A549 (cell line): ENCODE results near the gene ADTRP. TPM values are rescaled to one million over a fixed set of nuclear protein-coding genes. Genes with fewer than 3 reads are reported as not detected.

Experiments used
- ATAC-seq, 2 experiments: fragments of 200-7000 bp in 1 of 2; fragments of >200 bp in 1 of 2; cut with Nextera tagmentation in 1 of 2; cut with Tn5 transposase in 1 of 2; 3 replicates each; pipeline versions ENCODE4 v1.8.0 to v1.9.1; 2018 to 2020; ENCODE audit warnings: mild to moderate bottlenecking in 1 of 2, moderate library complexity in 1 of 2
- CTCF ChIA-PET: fragments of 300-600 bp; sonication (Branson Sonifier 250); formaldehyde crosslinking; extraction: SDS; loops from one replicate; lab custom pipeline; 2021; ENCODE audit warnings: antibody characterized with exemption, inconsistent platforms; lab: Yijun Ruan, JAX
- POLR2A ChIA-PET: fragments of 350-600 bp; formaldehyde crosslinking; extraction: SDS; loops from one replicate; lab custom pipeline; 2021; ENCODE audit warnings: antibody characterized with exemption, inconsistent platforms; lab: Yijun Ruan, JAX
- DNase-seq, 2 experiments: peaks; one replicate each; pipeline versions ENCODE4 v3.0.0 to v3.0.0-alpha.2; 2011 to 2016; ENCODE audit warnings: low read depth in 1 of 2, low spot score in 1 of 2
- FAIRE-seq: peaks from 2 replicates; lab custom pipeline; 2011; peaks lifted over from hg19 to GRCh38; lab: Jason Lieb, UNC
- H3K27ac ChIP-seq, 2 experiments: fragments of >200 bp; sonication (Bioruptor Twin); formaldehyde crosslinking; 3 replicates each; pipeline ENCODE4 v1.5.1; 2016 to 2017
- H3K4me1 ChIP-seq: fragments of >200 bp; sonication (Bioruptor Twin); formaldehyde crosslinking; 3 replicates; pipeline ENCODE4 v1.6.1; 2016
- H3K4me2 ChIP-seq: fragments of >200 bp; sonication (Bioruptor Twin); formaldehyde crosslinking; 3 replicates; pipeline ENCODE4 v1.6.1; 2016
- H3K4me3 ChIP-seq: fragments of >200 bp; sonication (Bioruptor Twin); formaldehyde crosslinking; 3 replicates; pipeline ENCODE4 v1.5.1; 2016
- H3K9me3 ChIP-seq: fragments of >200 bp; sonication (Bioruptor Twin); formaldehyde crosslinking; 3 replicates; pipeline ENCODE4 v1.6.1; 2016
- BHLHE40 ChIP-seq: IDR thresholded peaks from 2 replicates; pipeline ENCODE4 v1.6.1; 2012; ENCODE audit warnings: low read depth, low read length, inconsistent platforms
- CBX2 ChIP-seq: fragments of 200-600 bp; sonication (generic); IDR thresholded peaks from 2 replicates; pipeline ENCODE4 v1.6.1; 2016; ENCODE audit warnings: low read depth, mild to moderate bottlenecking, borderline replicate concordance
- EP300 ChIP-seq, 2 experiments: fragments of >200 bp; sonication (Bioruptor Twin); formaldehyde crosslinking; IDR thresholded peaks; 2 replicates in 1 of 2; 3 replicates in 1 of 2; pipeline ENCODE4 v1.6.1; 2016 to 2017
- HOXA7 ChIP-seq: fragments of 250-450 bp; sonication (Bioruptor Pico); IDR thresholded peaks from 2 replicates; pipeline ENCODE4 v1.5.0; 2020; ENCODE audit warnings: mild to moderate bottlenecking, moderate library complexity
- KDM1A ChIP-seq: fragments of 200-600 bp; sonication (generic); IDR thresholded peaks from 2 replicates; pipeline ENCODE4 v1.6.1; 2016; ENCODE audit warnings: low read depth, mild to moderate bottlenecking
- MAZ ChIP-seq: fragments of 150-350 bp; IDR thresholded peaks from 2 replicates; pipeline ENCODE4 v1.6.1; 2014; ENCODE audit warnings: antibody characterized with exemption, low read depth, low read length, borderline replicate concordance
- POLR2A ChIP-seq: IDR thresholded peaks from 2 replicates; pipeline ENCODE4 v1.6.1; 2012; ENCODE audit warnings: mild to moderate bottlenecking, low read length
- RARB ChIP-seq: fragments of 250-450 bp; sonication (Bioruptor Pico); IDR thresholded peaks from 2 replicates; pipeline ENCODE4 v1.8.0; 2021; ENCODE audit warnings: mild to moderate bottlenecking, moderate library complexity
- RCOR1 ChIP-seq: fragments of 150-350 bp; IDR thresholded peaks from 2 replicates; pipeline ENCODE4 v1.6.1; 2014; ENCODE audit warnings: antibody characterized with exemption, low read length, low read depth
- RFX5 ChIP-seq: fragments of 450-650 bp; IDR thresholded peaks from 2 replicates; pipeline ENCODE4 v1.7.1; 2014; ENCODE audit warnings: antibody characterized with exemption, mild to moderate bottlenecking, moderate library complexity
- RNF2 ChIP-seq: fragments of 200-600 bp; sonication (generic); IDR thresholded peaks from 2 replicates; pipeline ENCODE4 v1.6.1; 2016; ENCODE audit warnings: low read depth, mild to moderate bottlenecking, antibody characterized with exemption, moderate library complexity, borderline replicate concordance
- SREBF2 ChIP-seq: fragments of 450-650 bp; IDR thresholded peaks from 2 replicates; pipeline ENCODE4 v1.6.1; 2014; ENCODE audit warnings: mild to moderate bottlenecking, moderate library complexity
- TP53 ChIP-seq: fragments of 250-450 bp; sonication (Bioruptor Pico); IDR thresholded peaks from 2 replicates; pipeline ENCODE4 v1.5.0; 2021; ENCODE audit warnings: mild to moderate bottlenecking, moderate library complexity
- ZC3H11A ChIP-seq: fragments of 450-650 bp; IDR thresholded peaks from 2 replicates; pipeline ENCODE4 v1.6.1; 2014; ENCODE audit warnings: antibody characterized with exemption, mild to moderate bottlenecking
- ZFP36 ChIP-seq: fragments of 450-650 bp; IDR thresholded peaks from 2 replicates; pipeline ENCODE4 v1.6.1; 2014; ENCODE audit warnings: borderline replicate concordance; ENCODE audit not compliant: partially characterized antibody
- WGBS: methylation state at CpG from one replicate; pipeline ENCODE4 v1.1.6; 2017; ENCODE audit errors: missing lambda C conversion rate; 5-methylcytosine and 5-hydroxymethylcytosine counted together
- polyA plus RNA-seq, 4 experiments: library from polyadenylated mRNA; depleted of rRNA in 3 of 4; stranded (reverse); fragments of >200 nt; fragmentation: RNase III in 1 of 4; extraction: RNeasy Plus Mini Kit Qiagen cat#74134 plus additional on column Dnase treatment in 1 of 4; gene quantifications; 2 replicates in 3 of 4; 3 replicates in 1 of 4; pipeline ENCODE4 v1.2.3, GENCODE V29; 2011 to 2017
- TF ChIP-seq, protein P1 (sequence below): fragments of >200 bp; sonication (Bioruptor Twin); formaldehyde crosslinking; IDR thresholded peaks from 2 replicates; pipeline ENCODE4 v1.6.1; 2016
- TF ChIP-seq, protein P2 (sequence below): IDR thresholded peaks from 2 replicates; pipeline ENCODE4 v1.6.1; 2012; ENCODE audit warnings: low read depth, borderline replicate concordance
- TF ChIP-seq, protein P3 (sequence below): IDR thresholded peaks from 2 replicates; pipeline ENCODE4 v1.6.1; 2012
- TF ChIP-seq, protein P4 (sequence below): fragments of 200-600 bp; sonication (generic); IDR thresholded peaks from 2 replicates; pipeline ENCODE4 v1.6.1; 2016; ENCODE audit warnings: antibody characterized with exemption, mild to moderate bottlenecking, moderate library complexity

The ADTRP gene
- polyA plus RNA-seq, 2 of the 4 experiments (the other 2 are of a cell fraction): 0.57 to 0.59 TPM

DNA sequence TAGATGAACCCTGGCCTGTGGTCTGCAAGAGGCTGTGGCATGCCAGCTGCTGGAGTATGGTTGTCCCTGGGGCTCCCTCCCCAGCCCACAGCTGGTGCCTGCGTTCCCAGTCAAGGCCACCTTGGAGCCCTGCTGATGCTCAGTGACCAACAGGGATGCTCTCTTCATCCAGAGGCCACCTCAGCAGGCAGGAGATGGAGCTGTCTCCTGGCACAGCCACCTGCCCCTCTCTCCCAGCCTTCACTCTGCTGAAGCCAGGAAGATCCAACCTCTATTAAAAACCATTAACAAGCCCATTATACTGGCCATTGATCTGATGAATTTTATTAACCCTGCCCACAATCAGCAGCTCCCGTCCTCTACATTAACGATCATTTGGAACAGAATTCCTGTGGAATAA, 40.4 kb downstream of the ADTRP start:
- H3K4me3 ChIP-seq: no peak overlapping the region
- no peak for FAIRE-seq
- CTCF ChIA-PET: interaction anchor here (1.0 to 2.2 kb wide), 3 partner anchors 10 to 82 kb away, joined by 3 to 4 read pairs (median 3); no protein-coding TSS in a partner anchor
- no peak overlapping the region for H3K4me2 ChIP-seq
- ATAC-seq: no peak
- WGBS: 83% methylated on average over 2 of the region's 3 CpGs
- POLR2A ChIA-PET: no interaction called here
- no peak for TF ChIP-seq TP53 (CRISPR knock-in tag)
- TF ChIP-seq, protein P1, sequence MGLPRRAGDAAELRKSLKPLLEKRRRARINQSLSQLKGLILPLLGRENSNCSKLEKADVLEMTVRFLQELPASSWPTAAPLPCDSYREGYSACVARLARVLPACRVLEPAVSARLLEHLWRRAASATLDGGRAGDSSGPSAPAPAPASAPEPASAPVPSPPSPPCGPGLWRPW: no peak
- no peak for TF ChIP-seq RNF2
- no peak for TF ChIP-seq CBX2
- TF ChIP-seq, protein P2, sequence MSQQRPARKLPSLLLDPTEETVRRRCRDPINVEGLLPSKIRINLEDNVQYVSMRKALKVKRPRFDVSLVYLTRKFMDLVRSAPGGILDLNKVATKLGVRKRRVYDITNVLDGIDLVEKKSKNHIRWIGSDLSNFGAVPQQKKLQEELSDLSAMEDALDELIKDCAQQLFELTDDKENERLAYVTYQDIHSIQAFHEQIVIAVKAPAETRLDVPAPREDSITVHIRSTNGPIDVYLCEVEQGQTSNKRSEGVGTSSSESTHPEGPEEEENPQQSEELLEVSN: no peak
- no peak for TF ChIP-seq HOXA7 (CRISPR knock-in tag)
- TF ChIP-seq ZFP36: no peak
- no peak for TF ChIP-seq EP300 (IDR thresholded peaks at IDR 0.05)
- TF ChIP-seq, protein P3, sequence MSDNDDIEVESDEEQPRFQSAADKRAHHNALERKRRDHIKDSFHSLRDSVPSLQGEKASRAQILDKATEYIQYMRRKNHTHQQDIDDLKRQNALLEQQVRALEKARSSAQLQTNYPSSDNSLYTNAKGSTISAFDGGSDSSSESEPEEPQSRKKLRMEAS: no peak
- DNase-seq: no peak
- H3K27ac ChIP-seq: no peak overlapping the region
- no peaks in the 10 kb centered on the region; the same call in 2 of the 3 replicates for H3K4me1 ChIP-seq
- H3K9me3 ChIP-seq: no peaks in the 10 kb centered on the region

DNA sequence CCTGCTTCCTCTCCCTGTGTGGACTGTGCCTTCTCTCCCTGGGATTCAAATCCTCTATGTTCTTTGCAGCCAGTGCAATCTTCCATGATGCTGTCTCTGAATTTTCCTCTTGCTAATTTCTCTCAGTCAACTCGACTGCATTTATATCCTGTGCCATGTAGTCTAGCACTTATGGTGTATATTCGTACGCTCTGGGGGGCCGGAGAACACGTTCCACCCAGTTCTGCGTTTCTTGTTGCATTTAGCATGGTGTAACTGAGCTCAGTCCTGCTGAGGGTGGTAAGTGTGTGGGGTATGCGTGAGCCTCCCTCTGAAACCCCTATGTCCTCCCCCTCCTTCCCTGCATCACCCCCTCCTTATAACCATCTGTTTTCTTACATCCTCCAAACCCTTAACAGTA, 42.0 kb downstream of the ADTRP start:
- no peak overlapping the region for H3K4me2 ChIP-seq
- DNase-seq: no peak
- ChIA-PET CTCF (interaction anchor here (0.6 to 2.2 kb wide), 3 partner anchors 81 to 465 kb away, joined by 3 to 5 read pairs (median 4); no protein-coding TSS in a partner anchor), POLR2A (no interaction called here)
- TF ChIP-seq, protein P4, sequence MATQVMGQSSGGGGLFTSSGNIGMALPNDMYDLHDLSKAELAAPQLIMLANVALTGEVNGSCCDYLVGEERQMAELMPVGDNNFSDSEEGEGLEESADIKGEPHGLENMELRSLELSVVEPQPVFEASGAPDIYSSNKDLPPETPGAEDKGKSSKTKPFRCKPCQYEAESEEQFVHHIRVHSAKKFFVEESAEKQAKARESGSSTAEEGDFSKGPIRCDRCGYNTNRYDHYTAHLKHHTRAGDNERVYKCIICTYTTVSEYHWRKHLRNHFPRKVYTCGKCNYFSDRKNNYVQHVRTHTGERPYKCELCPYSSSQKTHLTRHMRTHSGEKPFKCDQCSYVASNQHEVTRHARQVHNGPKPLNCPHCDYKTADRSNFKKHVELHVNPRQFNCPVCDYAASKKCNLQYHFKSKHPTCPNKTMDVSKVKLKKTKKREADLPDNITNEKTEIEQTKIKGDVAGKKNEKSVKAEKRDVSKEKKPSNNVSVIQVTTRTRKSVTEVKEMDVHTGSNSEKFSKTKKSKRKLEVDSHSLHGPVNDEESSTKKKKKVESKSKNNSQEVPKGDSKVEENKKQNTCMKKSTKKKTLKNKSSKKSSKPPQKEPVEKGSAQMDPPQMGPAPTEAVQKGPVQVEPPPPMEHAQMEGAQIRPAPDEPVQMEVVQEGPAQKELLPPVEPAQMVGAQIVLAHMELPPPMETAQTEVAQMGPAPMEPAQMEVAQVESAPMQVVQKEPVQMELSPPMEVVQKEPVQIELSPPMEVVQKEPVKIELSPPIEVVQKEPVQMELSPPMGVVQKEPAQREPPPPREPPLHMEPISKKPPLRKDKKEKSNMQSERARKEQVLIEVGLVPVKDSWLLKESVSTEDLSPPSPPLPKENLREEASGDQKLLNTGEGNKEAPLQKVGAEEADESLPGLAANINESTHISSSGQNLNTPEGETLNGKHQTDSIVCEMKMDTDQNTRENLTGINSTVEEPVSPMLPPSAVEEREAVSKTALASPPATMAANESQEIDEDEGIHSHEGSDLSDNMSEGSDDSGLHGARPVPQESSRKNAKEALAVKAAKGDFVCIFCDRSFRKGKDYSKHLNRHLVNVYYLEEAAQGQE: no peak
- 73% methylated on average over 7 of the region's 7 CpGs for WGBS
- no peak for ATAC-seq
- H3K27ac ChIP-seq: no peak overlapping the region
- H3K4me3 ChIP-seq: no peak overlapping the region
- FAIRE-seq: no peak
- no peaks in the 10 kb centered on the region for H3K9me3 ChIP-seq
- no peaks in the 10 kb centered on the region; the same call in 2 of the 3 replicates for H3K4me1 ChIP-seq

DNA sequence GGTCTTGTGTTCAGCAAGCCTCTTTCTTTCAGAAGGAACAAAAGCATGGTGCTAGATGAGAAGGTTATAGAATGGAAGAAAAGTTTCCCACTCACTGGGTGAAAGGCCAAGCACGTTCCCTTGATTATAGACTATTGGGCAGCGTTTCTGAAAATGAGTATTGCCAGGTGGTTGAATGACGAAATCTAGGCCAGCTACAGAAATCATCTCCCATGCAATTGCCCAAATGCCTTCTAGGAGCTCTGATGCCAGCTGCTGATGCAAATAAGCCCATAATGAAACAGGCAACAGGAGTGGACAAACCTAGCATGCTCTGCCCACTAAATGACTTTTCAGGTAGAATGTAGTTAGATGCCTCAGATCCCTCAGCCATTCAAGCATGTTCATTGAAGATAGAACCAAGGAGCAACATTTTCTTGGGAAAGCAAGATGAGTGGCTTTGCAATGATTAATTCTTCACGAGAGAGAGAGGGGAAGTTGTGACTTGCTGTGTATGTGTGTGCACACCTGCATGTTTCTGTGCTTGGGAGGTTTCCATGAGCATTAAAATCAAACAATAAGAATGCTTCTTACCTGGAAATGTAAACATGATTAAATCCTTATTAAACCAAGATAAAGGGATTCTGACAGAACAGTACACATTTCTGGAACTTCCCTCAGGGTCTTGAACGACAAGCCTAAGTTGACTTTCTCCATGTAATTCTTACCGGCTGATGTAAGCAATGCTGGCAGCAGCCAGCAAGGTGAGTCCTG, 43.6 kb downstream of the ADTRP start:
- no peaks in the 10 kb centered on the region for H3K9me3 ChIP-seq
- H3K27ac ChIP-seq: no peak overlapping the region
- no peak for ATAC-seq
- POLR2A ChIA-PET: no interaction called here
- CTCF ChIA-PET: no interaction called here
- no peak overlapping the region for H3K4me3 ChIP-seq
- H3K4me1 ChIP-seq: no peaks in the 10 kb centered on the region; the same call in 2 of the 3 replicates
- TF ChIP-seq, protein P1: no peak
- TF ChIP-seq KDM1A: no peak
- TF ChIP-seq MAZ: no peak
- no peak for TF ChIP-seq ZC3H11A
- TF ChIP-seq RNF2: no peak
- no peak for TF ChIP-seq RFX5
- no peak for TF ChIP-seq RCOR1
- TF ChIP-seq RARB (CRISPR knock-in tag): no peak
- no peak for TF ChIP-seq POLR2A
- no peak for TF ChIP-seq SREBF2
- no peak for TF ChIP-seq BHLHE40
- TF ChIP-seq, all 56 proteins: peak for 0
- FAIRE-seq: no peak
- no peak for DNase-seq
- no peak overlapping the region for H3K4me2 ChIP-seq
- WGBS: 58% methylated on average over 6 of the region's 6 CpGs
